GM10847 (cell line): Measurements from ENCODE around the gene ITGA2B.

Experiments used
- POLR2A ChIP-seq: IDR thresholded peaks from 2 replicates; pipeline ENCODE4 v1.6.1; 2011; ENCODE audit not compliant: insufficient read length; ENCODE audit errors: extremely low read depth

ITGA2B gene

GRCh38 chr17:44398692-44399691, 9.5 kb upstream of the ITGA2B start:
- TF ChIP-seq POLR2A, result no peak

- no peak for TF ChIP-seq POLR2A
These were observed 8.3 kb upstream of the ITGA2B start for GRCh38 chr17:44397479-44398440.

- TF ChIP-seq POLR2A, result no peak
These were observed 7.5 kb upstream of the ITGA2B start for GRCh38 chr17:44396946-44397345.

GRCh38 chr17:44394833-44395232, 5.4 kb upstream of the ITGA2B start:
- TF ChIP-seq POLR2A, result no peak

GRCh38 chr17:44390250-44390870, 911 bp upstream of the ITGA2B start:
- TF ChIP-seq POLR2A, result no peak

- no peak for TF ChIP-seq POLR2A
These were observed 314 bp upstream of the ITGA2B start for GRCh38 chr17:44389723-44390202.

GRCh38 chr17:44387804-44388203, 1.6 kb downstream of the ITGA2B start:
- TF ChIP-seq POLR2A, result no peak

GRCh38 chr17:44386182-44386525, 3.3 kb downstream of the ITGA2B start:
- no peak for TF ChIP-seq POLR2A

- TF ChIP-seq POLR2A, result no peak
These were observed 3.9 kb downstream of the ITGA2B start for GRCh38 chr17:44385287-44386181.

- no peak for TF ChIP-seq POLR2A
These were observed 4.6 kb downstream of the ITGA2B start for GRCh38 chr17:44384823-44385286.

GRCh38 chr17:44384281-44384822, 5.1 kb downstream of the ITGA2B start:
- TF ChIP-seq POLR2A, result no peak

GRCh38 chr17:44383861-44384260, 5.6 kb downstream of the ITGA2B start:
- TF ChIP-seq POLR2A, result no peak

- TF ChIP-seq POLR2A, result no peak
These were observed 6.1 kb downstream of the ITGA2B start for GRCh38 chr17:44383363-44383762.

GRCh38 chr17:44382917-44383316, 6.5 kb downstream of the ITGA2B start:
- no peak for TF ChIP-seq POLR2A
